GM19023 (cell line): ENCODE measurements around the gene MDGA2.

Experiments
- ATAC-seq: cut with Tn5 transposase; IDR thresholded peaks from one replicate; pipeline ENCODE4 v1.9.1; 2021; ENCODE audit warnings: mild to moderate bottlenecking, moderate library complexity; ENCODE audit not compliant: unreplicated experiment

The MDGA2 gene

GRCh38 chr14:47500369-47500768 lies 175.0 kb downstream of the MDGA2 start:
- ATAC-seq: no peak

GRCh38 chr14:47490766-47491165 lies 184.6 kb downstream of the MDGA2 start:
- no peak for ATAC-seq

- ATAC-seq: no peak
Observed at GRCh38 chr14:47490353-47490752, 185.1 kb downstream of the MDGA2 start.

GRCh38 chr14:47485421-47485820 lies 190.0 kb downstream of the MDGA2 start:
- no peak for ATAC-seq

- no peak for ATAC-seq
Observed at GRCh38 chr14:47483449-47483848, 192.0 kb downstream of the MDGA2 start.

GRCh38 chr14:47471075-47471474 lies 204.3 kb downstream of the MDGA2 start:
- no peak for ATAC-seq

- ATAC-seq: no peak
Observed at GRCh38 chr14:47466916-47467315, 208.5 kb downstream of the MDGA2 start.

GRCh38 chr14:47454025-47454424 lies 221.4 kb downstream of the MDGA2 start:
- no peak for ATAC-seq

- no peak for ATAC-seq
Observed at GRCh38 chr14:47447076-47447475, 228.3 kb downstream of the MDGA2 start.

GRCh38 chr14:47442211-47442610 lies 233.2 kb downstream of the MDGA2 start:
- no peak for ATAC-seq

- ATAC-seq: no peak
Observed at GRCh38 chr14:47439953-47440352, 235.5 kb downstream of the MDGA2 start.

GRCh38 chr14:47438650-47439140 lies 236.7 kb downstream of the MDGA2 start:
- no peak for ATAC-seq

- ATAC-seq: no peak
Observed at GRCh38 chr14:47435331-47435965, 240.0 kb downstream of the MDGA2 start.

- ATAC-seq: no peak
Observed at GRCh38 chr14:47427629-47428028, 247.8 kb downstream of the MDGA2 start.

- no peak for ATAC-seq
Observed at GRCh38 chr14:47425302-47425701, 250.1 kb downstream of the MDGA2 start.

- ATAC-seq: no peak
Observed at GRCh38 chr14:47422191-47422590, 253.2 kb downstream of the MDGA2 start.

GRCh38 chr14:47411523-47411922 lies 263.9 kb downstream of the MDGA2 start:
- ATAC-seq: no peak

GRCh38 chr14:47392326-47392725 lies 283.1 kb downstream of the MDGA2 start:
- ATAC-seq: no peak

- no peak for ATAC-seq
Observed at GRCh38 chr14:47390831-47391504, 284.4 kb downstream of the MDGA2 start.

- no peak for ATAC-seq
Observed at GRCh38 chr14:47389535-47389934, 285.9 kb downstream of the MDGA2 start.

- ATAC-seq: no peak
Observed at GRCh38 chr14:47366006-47366405, 309.4 kb downstream of the MDGA2 start.

- no peak for ATAC-seq
Observed at GRCh38 chr14:47365233-47365632, 310.2 kb downstream of the MDGA2 start.

GRCh38 chr14:47353186-47353585 lies 322.2 kb downstream of the MDGA2 start:
- no peak for ATAC-seq
